GM10847 (cell line): ENCODE results near the gene TRA2B.

Experiments
- POLR2A ChIP-seq: IDR thresholded peaks from 2 replicates; pipeline ENCODE4 v1.6.1; 2011; ENCODE audit not compliant: insufficient read length; ENCODE audit errors: extremely low read depth

Gene TRA2B

GRCh38 chr3:185937689-185938374, at the start of gene TRA2B:
TSS of gene TRA2B (minus strand) at chr3:185938014. CDS start at chr3:185937860, 154 bp downstream.
- TF ChIP-seq POLR2A, result peak; percentile 99

- no peak for TF ChIP-seq POLR2A
Measured at GRCh38 chr3:185986198-185986777, 48.5 kb upstream of the TRA2B start.

GRCh38 chr3:185984203-185984602, 46.4 kb upstream of the TRA2B start:
- no peak for TF ChIP-seq POLR2A

GRCh38 chr3:185983495-185984141, 45.8 kb upstream of the TRA2B start:
- no peak for TF ChIP-seq POLR2A

GRCh38 chr3:185982632-185983031, 44.8 kb upstream of the TRA2B start:
- TF ChIP-seq POLR2A, result no peak

GRCh38 chr3:185981621-185982020, 43.8 kb upstream of the TRA2B start:
- no peak for TF ChIP-seq POLR2A

GRCh38 chr3:185979721-185980121, 41.9 kb upstream of the TRA2B start:
- TF ChIP-seq POLR2A, result no peak

- TF ChIP-seq POLR2A, result no peak
Measured at GRCh38 chr3:185978516-185978915, 40.7 kb upstream of the TRA2B start.

GRCh38 chr3:185977679-185978040, 39.8 kb upstream of the TRA2B start:
- no peak for TF ChIP-seq POLR2A

- TF ChIP-seq POLR2A, result no peak
Measured at GRCh38 chr3:185976977-185977678, 39.3 kb upstream of the TRA2B start.

GRCh38 chr3:185976100-185976499, 38.3 kb upstream of the TRA2B start:
- TF ChIP-seq POLR2A, result no peak

- no peak for TF ChIP-seq POLR2A
Measured at GRCh38 chr3:185971579-185971978, 33.8 kb upstream of the TRA2B start.

GRCh38 chr3:185968168-185968567, 30.4 kb upstream of the TRA2B start:
- no peak for TF ChIP-seq POLR2A

- TF ChIP-seq POLR2A, result no peak
Measured at GRCh38 chr3:185966655-185967054, 28.8 kb upstream of the TRA2B start.

- TF ChIP-seq POLR2A, result no peak
Measured at GRCh38 chr3:185965496-185965895, 27.7 kb upstream of the TRA2B start.

GRCh38 chr3:185961675-185962232, 23.9 kb upstream of the TRA2B start:
- no peak for TF ChIP-seq POLR2A
